GM23338 (cell line): ENCODE results near the gene SMIM33. TPM values are rescaled to one million over a fixed set of nuclear protein-coding genes. Genes with fewer than 3 reads are reported as not detected.
"Not testable (repeated sequence)": the region's sequence is repeated elsewhere in the genome, so short reads cannot be mapped to it uniquely, and the experiment has no call there.

Experiments
- ATAC-seq: fragments of 200-7000 bp; cut with Tn5 transposase; 3 replicates; pipeline ENCODE4 v1.9.1; 2020
- DNase-seq: peaks from one replicate; pipeline ENCODE4 v3.0.0-alpha.2; 2015; ENCODE audit warnings: low spot score
- H2AFZ ChIP-seq: fragments of 200-600 bp; sonication (generic); 2 replicates; pipeline ENCODE4 v1.8.0; 2016; ENCODE audit warnings: antibody characterized with exemption, mild to moderate bottlenecking, moderate library complexity
- H3F3A ChIP-seq: fragments of 200-600 bp; sonication (generic); replicated peaks from 2 replicates; pipeline ENCODE4 v1.8.0; 2017; ENCODE audit warnings: antibody characterized with exemption, mixed run types, low read depth
- H3K27ac ChIP-seq: fragments of 200-600 bp; sonication (generic); 2 replicates; pipeline ENCODE4 v1.6.1; 2016; ENCODE audit warnings: low read depth
- H3K27me3 ChIP-seq: fragments of 200-600 bp; sonication (generic); 2 replicates; pipeline ENCODE4 v1.8.0; 2016; ENCODE audit warnings: mild to moderate bottlenecking, mixed run types, moderate library complexity; ENCODE audit not compliant: insufficient read depth
- H3K36me3 ChIP-seq: fragments of 200-600 bp; sonication (generic); 2 replicates; pipeline ENCODE4 v1.8.0; 2016; ENCODE audit warnings: mild to moderate bottlenecking; ENCODE audit not compliant: insufficient read depth
- H3K4me1 ChIP-seq: fragments of 200-600 bp; sonication (generic); 2 replicates; pipeline ENCODE4 v1.8.0; 2016; ENCODE audit warnings: mild to moderate bottlenecking, moderate library complexity; ENCODE audit not compliant: insufficient read depth
- H3K4me2 ChIP-seq: fragments of 200-600 bp; sonication (generic); 2 replicates; pipeline ENCODE4 v1.7.1; 2017; ENCODE audit warnings: mixed run types
- H3K4me3 ChIP-seq: fragments of 200-600 bp; sonication (generic); 2 replicates; pipeline ENCODE4 v1.6.1; 2016; ENCODE audit warnings: mixed run types
- H3K79me2 ChIP-seq: fragments of 200-600 bp; sonication (generic); replicated peaks from 2 replicates; pipeline ENCODE4 v1.8.0; 2017; ENCODE audit warnings: mild to moderate bottlenecking; ENCODE audit not compliant: insufficient read depth
- H3K9me2 ChIP-seq: fragments of 200-600 bp; sonication (generic); 2 replicates; pipeline ENCODE4 v1.8.0; 2017; ENCODE audit not compliant: insufficient read depth
- H4K20me1 ChIP-seq: fragments of 200-600 bp; sonication (generic); replicated peaks from 2 replicates; pipeline ENCODE4 v1.8.0; 2017; ENCODE audit warnings: mild to moderate bottlenecking; ENCODE audit not compliant: insufficient read depth
- H3K27ac Mint-ChIP-seq: 2 replicates; pipeline ENCODE4 v1.8.0; 2020; ENCODE audit warnings: inconsistent platforms, mild to moderate bottlenecking, moderate library complexity, mixed read lengths
- H3K27me3 Mint-ChIP-seq: 3 replicates; pipeline ENCODE4 v1.8.0; 2022; ENCODE audit warnings: low read depth, mild to moderate bottlenecking, moderate library complexity, mixed read lengths, inconsistent platforms; ENCODE audit not compliant: insufficient read depth, poor library complexity
- H3K36me3 Mint-ChIP-seq: 3 replicates; pipeline ENCODE4 v1.8.0; 2021; ENCODE audit warnings: low read depth, mild to moderate bottlenecking, inconsistent platforms, moderate library complexity, mixed read lengths
- H3K4me1 Mint-ChIP-seq: 3 replicates; pipeline ENCODE4 v1.8.0; 2020; ENCODE audit warnings: mild to moderate bottlenecking, inconsistent platforms, mixed read lengths
- H3K4me3 Mint-ChIP-seq: 3 replicates; pipeline ENCODE4 v1.8.0; 2021; ENCODE audit warnings: moderate library complexity, mild to moderate bottlenecking, inconsistent platforms, mixed read lengths
- H3K9me3 Mint-ChIP-seq: 3 replicates; pipeline ENCODE4 v1.8.0; 2020; ENCODE audit warnings: moderate library complexity, mild to moderate bottlenecking, inconsistent platforms, mixed read lengths
- CREB1 ChIP-seq: fragments of 250-450 bp; sonication (Bioruptor Pico); IDR thresholded peaks from 2 replicates; pipeline ENCODE4 v1.5.0; 2020; ENCODE audit warnings: low read depth, mild to moderate bottlenecking, moderate library complexity
- JUNB ChIP-seq: IDR thresholded peaks from one replicate; pipeline ENCODE4 v1.6.1; 2016; ENCODE audit warnings: antibody characterized with exemption; ENCODE audit not compliant: unreplicated experiment
- ZNF114 ChIP-seq: fragments of 250-450 bp; sonication (Bioruptor Pico); IDR thresholded peaks from 2 replicates; pipeline ENCODE4 v1.5.0; 2020; ENCODE audit warnings: mild to moderate bottlenecking, moderate library complexity
- ZNF331 ChIP-seq: fragments of 250-450 bp; sonication (Bioruptor Pico); IDR thresholded peaks from 2 replicates; pipeline ENCODE4 v1.5.0; 2020; ENCODE audit warnings: low read depth, mild to moderate bottlenecking, moderate library complexity
- polyA plus RNA-seq: library from polyadenylated mRNA; unstranded; fragments of >200 nt; fragmentation: Nextera tagmentation; extraction: Ambion mirVana; gene quantifications from 2 replicates; pipeline ENCODE4 v1.2.1, GENCODE V29; 2016
- total RNA-seq: library from RNA; depleted of rRNA; stranded (reverse); fragments of >200 nt; shearing (Covaris generic); gene quantifications from 2 replicates; pipeline ENCODE4 v1.2.3, GENCODE V29; 2014
- TF ChIP-seq, protein P1 (sequence below), 2 experiments: fragments of 200-600 bp in 1 of 2; sonication (generic) in 1 of 2; conservative IDR thresholded peaks; 2 replicates each; pipeline versions ENCODE4 v1.5.1 to v1.6.1; 2016 to 2017; ENCODE audit warnings: antibody characterized with exemption in 2 of 2, low read depth in 2 of 2, mild to moderate bottlenecking in 2 of 2, moderate library complexity in 1 of 2

SMIM33 gene
- total and polyA plus RNA-seq, 2 experiments from 2014 or later = not detected

DNA sequence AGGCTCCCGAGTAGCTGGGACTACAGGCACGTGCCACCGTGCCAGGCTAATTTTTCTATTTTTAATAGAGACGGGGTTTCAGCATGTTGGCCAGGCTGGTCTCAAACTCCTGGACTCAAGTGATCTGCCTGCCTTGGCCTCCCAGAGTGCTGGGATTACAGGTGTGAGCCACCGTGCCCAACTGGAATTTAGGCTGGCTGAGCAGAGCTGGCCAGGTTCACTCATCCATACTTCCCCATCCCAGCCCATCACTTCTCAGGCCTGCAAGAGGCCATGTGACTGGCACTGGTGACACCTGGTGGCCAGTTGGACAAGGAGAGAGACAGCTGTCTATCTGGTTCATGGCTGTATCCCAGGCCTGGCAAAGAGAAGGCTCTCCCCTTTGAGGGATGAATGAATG is 42.6 kb downstream of the SMIM33 start:
- H3K27ac Mint-ChIP-seq, H3K4me1 ChIP-seq, H3K27ac ChIP-seq, H3K27me3 ChIP-seq, H3K79me2 ChIP-seq, H3K36me3 ChIP-seq, H2AFZ ChIP-seq, H3K9me3 Mint-ChIP-seq, H3K4me2 ChIP-seq, H3K9me2 ChIP-seq, H3F3A ChIP-seq, H3K36me3 Mint-ChIP-seq, H3K4me3 ChIP-seq, H3K4me3 Mint-ChIP-seq, H4K20me1 ChIP-seq: not testable (repeated sequence)
- DNase-seq (peak; percentile 90), ATAC-seq (peak; percentile 76)
- Mint-ChIP-seq H3K27me3 (peaks cover 21% of the 10 kb centered on the region), H3K4me1 (peaks cover 12% of the 10 kb centered on the region)
- TF ChIP-seq, protein P1, sequence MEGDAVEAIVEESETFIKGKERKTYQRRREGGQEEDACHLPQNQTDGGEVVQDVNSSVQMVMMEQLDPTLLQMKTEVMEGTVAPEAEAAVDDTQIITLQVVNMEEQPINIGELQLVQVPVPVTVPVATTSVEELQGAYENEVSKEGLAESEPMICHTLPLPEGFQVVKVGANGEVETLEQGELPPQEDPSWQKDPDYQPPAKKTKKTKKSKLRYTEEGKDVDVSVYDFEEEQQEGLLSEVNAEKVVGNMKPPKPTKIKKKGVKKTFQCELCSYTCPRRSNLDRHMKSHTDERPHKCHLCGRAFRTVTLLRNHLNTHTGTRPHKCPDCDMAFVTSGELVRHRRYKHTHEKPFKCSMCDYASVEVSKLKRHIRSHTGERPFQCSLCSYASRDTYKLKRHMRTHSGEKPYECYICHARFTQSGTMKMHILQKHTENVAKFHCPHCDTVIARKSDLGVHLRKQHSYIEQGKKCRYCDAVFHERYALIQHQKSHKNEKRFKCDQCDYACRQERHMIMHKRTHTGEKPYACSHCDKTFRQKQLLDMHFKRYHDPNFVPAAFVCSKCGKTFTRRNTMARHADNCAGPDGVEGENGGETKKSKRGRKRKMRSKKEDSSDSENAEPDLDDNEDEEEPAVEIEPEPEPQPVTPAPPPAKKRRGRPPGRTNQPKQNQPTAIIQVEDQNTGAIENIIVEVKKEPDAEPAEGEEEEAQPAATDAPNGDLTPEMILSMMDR (conservative IDR thresholded peaks at IDR 0.05; ENCODE audit: low read depth in 2 of 2) = peak; percentile 85 to 99

DNA sequence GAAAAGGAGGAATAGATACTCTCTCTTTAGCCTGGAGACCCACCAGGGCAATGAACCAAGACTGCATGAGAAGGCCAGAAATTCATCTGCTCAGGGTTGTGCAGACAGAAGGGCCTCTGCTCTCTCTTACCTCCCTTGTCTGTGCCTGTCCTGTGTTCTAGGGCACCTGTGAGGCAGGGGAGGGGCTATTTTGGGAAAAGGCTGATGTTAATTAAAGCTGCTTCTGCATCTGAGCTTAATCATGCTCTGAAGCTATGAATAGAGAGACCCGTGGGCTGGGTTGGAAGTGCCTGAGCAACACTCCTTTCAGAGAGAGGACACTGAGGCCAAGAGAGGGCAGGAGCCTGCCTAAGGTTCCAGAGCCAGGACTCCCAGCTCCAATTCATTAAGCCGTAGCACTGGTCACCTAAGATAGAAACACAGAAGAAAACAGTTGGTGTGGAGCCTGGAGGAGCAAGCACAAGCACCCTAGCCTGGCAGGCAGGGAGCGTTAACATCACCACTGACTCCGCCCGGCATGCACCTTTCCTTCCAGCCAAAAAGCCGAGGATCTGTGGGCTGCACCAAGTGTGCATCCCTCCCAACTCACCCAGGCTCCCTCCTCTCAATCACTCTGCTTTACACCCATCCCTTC is 43.2 kb downstream of the SMIM33 start:
- DNase-seq = no peak
- TF ChIP-seq JUNB = no peak
- TF ChIP-seq ZNF331 (CRISPR knock-in tag) = no peak
- no peak for TF ChIP-seq ZNF114
- no peak for TF ChIP-seq CREB1
- TF ChIP-seq, protein P1 (conservative IDR thresholded peaks at IDR 0.05; ENCODE audit: low read depth in 2 of 2) = no peak; a peak in 1 of 4 replicates
- H3K4me1 ChIP-seq = peaks cover 6% of the 10 kb centered on the region; the same call in 1 of the 2 replicates
- no peak overlapping the region for H3K4me3 Mint-ChIP-seq
- H3K27me3 Mint-ChIP-seq = peaks cover 26% of the 10 kb centered on the region
- no peak overlapping the region for H2AFZ ChIP-seq
- peaks cover 16% of the 10 kb centered on the region for H3K4me1 Mint-ChIP-seq
- ATAC-seq = no peak
- H3K36me3 ChIP-seq = no peaks in the 10 kb centered on the region
- 0 out of 2 replicates have a peak, but pooled peaks cover 4% of the 10 kb centered on the region for H3K9me2 ChIP-seq
- H3K36me3 Mint-ChIP-seq = peaks cover 6% of the 10 kb centered on the region; the same call in 2 of the 3 replicates
- no peak overlapping the region for H3K27ac ChIP-seq
- H3K79me2 ChIP-seq = no peaks in the 10 kb centered on the region
- peaks cover 7% of the 10 kb centered on the region; the same call in 2 of the 3 replicates for H3K9me3 Mint-ChIP-seq
- no peak overlapping the region for H3K4me3 ChIP-seq
- no peaks in the 10 kb centered on the region for H4K20me1 ChIP-seq
- H3K27ac Mint-ChIP-seq = no peak overlapping the region
- H3F3A ChIP-seq = peaks cover 5% of the 10 kb centered on the region; the same call in 1 of the 2 replicates
- no peak overlapping the region for H3K4me2 ChIP-seq
- no peaks in the 10 kb centered on the region for H3K27me3 ChIP-seq
